ENCODE data around the gene PXMP4. TPM values are rescaled to one million over a fixed set of nuclear protein-coding genes. Genes with fewer than 3 reads are reported as not detected.

Gene PXMP4
- total RNA-seq, 1 donor from 2014 or later = 35.6 TPM

DNA sequence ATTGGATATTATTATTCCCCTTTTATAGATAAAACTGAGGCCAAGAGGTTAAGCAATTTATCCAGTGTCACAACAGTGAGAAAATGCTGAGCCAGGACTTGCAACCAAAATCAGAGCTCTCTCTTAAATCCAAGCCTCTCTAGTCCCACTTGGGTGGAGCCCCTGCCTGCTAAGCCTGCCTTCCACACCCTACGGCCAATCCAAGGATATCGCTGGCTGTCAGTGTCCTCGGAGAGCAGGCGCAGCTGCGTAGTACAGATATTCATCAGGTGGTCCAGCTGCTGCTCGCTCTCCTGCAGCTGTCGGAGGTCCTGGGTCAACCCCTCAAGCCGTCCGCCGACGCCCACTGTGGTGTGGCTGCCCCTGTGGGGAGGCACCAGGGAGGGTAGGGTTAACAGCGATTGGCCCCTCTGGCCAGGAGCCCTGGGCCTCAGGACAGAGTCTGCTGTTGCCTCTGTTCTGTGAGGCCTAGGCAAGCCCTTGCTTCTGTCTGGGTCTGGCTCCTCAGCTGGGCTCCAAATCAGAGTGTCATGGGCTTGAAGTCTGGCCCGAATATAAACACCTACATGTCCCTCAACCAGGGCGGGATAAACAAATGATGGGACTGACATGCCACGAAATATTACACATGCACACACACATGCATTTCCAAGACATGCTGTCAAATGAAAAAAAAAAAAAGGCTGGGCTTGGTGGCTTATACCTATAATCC, 42.0 kb downstream of the PXMP4 start:
- H3K9me3 ChIP-seq = no peaks in the 10 kb centered on the region
- no peak for ATAC-seq
- TF ChIP-seq, protein P1, sequence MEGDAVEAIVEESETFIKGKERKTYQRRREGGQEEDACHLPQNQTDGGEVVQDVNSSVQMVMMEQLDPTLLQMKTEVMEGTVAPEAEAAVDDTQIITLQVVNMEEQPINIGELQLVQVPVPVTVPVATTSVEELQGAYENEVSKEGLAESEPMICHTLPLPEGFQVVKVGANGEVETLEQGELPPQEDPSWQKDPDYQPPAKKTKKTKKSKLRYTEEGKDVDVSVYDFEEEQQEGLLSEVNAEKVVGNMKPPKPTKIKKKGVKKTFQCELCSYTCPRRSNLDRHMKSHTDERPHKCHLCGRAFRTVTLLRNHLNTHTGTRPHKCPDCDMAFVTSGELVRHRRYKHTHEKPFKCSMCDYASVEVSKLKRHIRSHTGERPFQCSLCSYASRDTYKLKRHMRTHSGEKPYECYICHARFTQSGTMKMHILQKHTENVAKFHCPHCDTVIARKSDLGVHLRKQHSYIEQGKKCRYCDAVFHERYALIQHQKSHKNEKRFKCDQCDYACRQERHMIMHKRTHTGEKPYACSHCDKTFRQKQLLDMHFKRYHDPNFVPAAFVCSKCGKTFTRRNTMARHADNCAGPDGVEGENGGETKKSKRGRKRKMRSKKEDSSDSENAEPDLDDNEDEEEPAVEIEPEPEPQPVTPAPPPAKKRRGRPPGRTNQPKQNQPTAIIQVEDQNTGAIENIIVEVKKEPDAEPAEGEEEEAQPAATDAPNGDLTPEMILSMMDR (IDR thresholded peaks at IDR 0.05) = no peak
- no peaks in the 10 kb centered on the region for H3K27me3 ChIP-seq
- H3K36me3 ChIP-seq = no peaks in the 10 kb centered on the region
- no peak overlapping the region for H3K27ac ChIP-seq
- H3K4me3 ChIP-seq = no peak overlapping the region
- intact Hi-C loops (cut with DNase I) = no loop called here
- no peak for DNase-seq
- peaks cover 23% of the 10 kb centered on the region for H3K4me1 ChIP-seq

DNA sequence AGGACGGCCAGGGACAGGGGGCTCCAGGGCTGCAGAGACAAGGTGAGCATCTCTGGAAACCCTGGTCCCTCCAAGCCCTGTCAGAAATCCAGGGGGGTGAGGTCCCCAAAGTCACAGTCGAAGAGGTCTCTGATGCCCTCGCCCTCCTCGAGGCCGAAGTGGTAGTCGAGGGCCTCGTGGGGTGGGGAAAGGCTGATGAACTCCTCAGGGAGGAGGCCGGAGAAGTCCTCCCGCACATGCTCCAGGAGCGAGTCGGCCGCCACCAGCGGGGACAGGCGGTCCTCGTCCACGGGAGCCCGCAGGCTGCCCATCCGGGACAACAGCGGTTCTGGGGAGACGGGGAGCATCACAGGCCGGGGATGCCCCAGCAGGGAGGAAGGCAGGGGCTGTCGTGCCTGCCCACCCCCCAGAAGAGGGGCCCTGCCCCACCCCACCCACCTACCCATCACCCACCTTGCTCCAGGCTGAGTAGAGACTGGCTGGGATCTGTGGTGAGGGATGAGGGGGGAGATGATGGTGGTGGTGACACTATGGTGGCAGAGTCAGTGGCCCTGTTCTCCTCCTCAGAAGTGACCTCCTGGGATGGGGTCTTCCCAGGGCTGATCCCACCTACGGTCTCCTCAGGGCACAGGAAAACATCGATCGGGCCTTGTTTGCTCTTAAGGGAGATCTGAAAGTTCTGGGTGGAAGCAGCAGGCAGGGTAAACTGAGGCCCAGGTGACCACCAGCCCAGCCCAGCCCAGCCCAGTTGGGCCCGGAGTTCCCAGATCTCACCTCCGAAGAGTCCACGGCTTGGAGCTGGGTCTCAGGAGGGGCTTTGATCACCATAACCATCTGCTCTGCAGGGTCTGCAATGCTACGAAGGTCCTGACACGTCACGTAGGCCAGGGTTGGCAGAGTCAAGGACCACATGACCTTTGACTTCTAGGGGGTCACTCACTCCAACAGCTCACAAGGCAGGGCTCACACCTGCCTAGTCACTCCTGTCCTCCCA, 43.2 kb downstream of the PXMP4 start:
- H3K36me3 ChIP-seq = no peaks in the 10 kb centered on the region
- ATAC-seq (no peak), DNase-seq (no peak)
- H3K4me1 ChIP-seq = peaks cover 26% of the 10 kb centered on the region
- H3K27ac ChIP-seq = no peak overlapping the region
- H3K4me3 ChIP-seq = no peak overlapping the region
- no peaks in the 10 kb centered on the region for H3K27me3 ChIP-seq
- H3K9me3 ChIP-seq = no peaks in the 10 kb centered on the region
- intact Hi-C loops (cut with DNase I) = no loop called here
- TF ChIP-seq, protein P1 (IDR thresholded peaks at IDR 0.05) = no peak

DNA sequence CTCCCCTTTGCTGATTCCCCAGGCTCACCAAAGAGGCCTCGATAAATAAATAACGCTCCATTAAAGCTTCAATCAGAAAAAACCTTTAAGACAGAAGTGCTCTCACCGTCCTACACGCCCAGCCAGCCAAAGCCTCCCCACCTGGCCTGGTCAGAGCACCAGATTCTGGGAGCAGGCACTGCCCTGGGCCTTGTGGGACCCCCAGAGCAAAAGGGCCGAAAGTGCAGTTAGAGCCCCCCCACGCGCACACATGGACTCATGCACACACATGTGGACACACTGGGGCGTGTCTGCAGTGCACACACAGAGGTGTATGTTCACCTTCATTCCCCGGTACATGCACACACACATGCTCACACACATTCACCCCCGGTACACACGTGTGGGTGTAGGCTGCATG, 44.0 kb downstream of the PXMP4 start:
- peaks cover 26% of the 10 kb centered on the region for H3K4me1 ChIP-seq
- H3K27ac ChIP-seq = peak overlapping the region; percentile 80
- intact Hi-C loops (cut with DNase I) = no loop called here

DNA sequence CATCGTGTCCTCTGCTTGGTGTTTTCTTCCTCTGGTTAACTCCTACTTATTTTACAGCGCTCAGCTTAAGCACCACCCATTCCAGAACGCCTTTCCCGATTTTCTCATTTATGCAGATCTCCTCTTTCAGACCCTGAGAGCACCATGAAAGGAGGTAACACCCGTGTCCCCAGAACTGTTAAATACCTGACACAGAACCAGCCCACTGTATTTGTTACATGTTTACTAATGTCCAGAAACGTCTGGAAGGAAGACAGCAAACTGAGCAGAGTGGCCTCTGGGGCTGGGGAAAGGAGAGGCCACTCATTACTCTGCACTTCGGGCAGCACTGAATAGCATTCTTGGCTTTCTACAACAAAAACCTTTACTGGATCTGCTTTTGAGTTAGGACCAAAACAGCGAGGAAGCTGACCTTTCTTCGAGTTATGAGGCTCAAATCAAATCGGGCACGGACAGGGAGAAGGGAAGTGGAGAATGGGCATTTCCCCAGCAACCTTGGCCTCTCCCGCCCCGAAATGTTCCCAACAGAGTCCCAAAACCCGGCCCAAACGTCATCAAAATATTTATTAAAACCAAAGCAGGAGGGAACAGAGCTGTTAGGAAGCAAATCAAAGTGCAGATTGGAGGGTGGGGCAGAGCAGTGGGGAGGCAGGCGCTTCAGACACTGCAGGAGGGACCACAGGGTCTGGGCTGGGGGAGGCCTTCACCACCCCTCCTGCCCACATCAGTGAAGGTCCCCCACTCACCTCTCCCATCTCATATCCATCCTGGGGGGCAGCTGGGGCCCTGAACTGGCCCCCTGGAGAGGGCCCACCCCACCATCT, 44.8 kb downstream of the PXMP4 start:
- peak overlapping the region; percentile 66 for H3K4me3 ChIP-seq
- H3K36me3 ChIP-seq = peaks cover 7% of the 10 kb centered on the region
- TF ChIP-seq, protein P1 (IDR thresholded peaks at IDR 0.05) = no peak
- H3K9me3 ChIP-seq = no peaks in the 10 kb centered on the region
- H3K27me3 ChIP-seq = no peaks in the 10 kb centered on the region
- DNase-seq (no peak), ATAC-seq (no peak)
- peaks cover 26% of the 10 kb centered on the region for H3K4me1 ChIP-seq
- H3K27ac ChIP-seq = peak overlapping the region; percentile 80
- intact Hi-C loops (cut with DNase I) = no loop called here

More for the DNA sequence above, 44.0 kb downstream of the PXMP4 start:
- Histone ChIP-seq H3K27me3 (no peaks in the 10 kb centered on the region), H3K9me3 (no peaks in the 10 kb centered on the region), H3K4me3 (no peak overlapping the region), H3K36me3 (peaks cover 4% of the 10 kb centered on the region)
- ATAC-seq = no peak
- TF ChIP-seq, protein P1 (IDR thresholded peaks at IDR 0.05) = no peak
- no peak for DNase-seq

Data from upper lobe of right lung (tissue), 1 donor.